ENCODE results near the gene KISS1R.

DNA sequence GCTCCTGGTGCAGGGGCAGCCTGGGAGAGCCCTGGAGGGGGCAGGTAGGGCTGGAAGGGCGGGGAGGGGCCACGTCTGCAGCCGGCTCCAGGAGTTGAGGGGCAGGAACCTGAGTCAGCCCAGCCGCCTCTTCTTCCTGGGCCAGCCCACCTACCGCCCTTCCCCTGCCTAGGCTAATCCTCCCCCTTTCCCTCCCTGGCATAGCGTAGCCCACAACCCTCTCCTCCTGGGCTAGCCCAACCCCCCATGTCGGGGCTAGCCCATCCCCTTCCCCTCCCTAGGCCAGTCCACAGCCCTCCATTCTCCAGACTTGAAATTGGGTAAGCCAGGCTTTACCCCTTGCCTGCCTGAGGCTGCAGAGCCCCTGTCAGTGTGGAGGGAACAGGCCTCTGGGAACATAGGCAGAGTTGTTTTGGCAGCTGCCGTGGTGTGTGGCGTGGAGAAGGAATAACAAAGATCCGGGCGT lies 46.4 kb downstream of the KISS1R start:
- TF ChIP-seq, protein P1, sequence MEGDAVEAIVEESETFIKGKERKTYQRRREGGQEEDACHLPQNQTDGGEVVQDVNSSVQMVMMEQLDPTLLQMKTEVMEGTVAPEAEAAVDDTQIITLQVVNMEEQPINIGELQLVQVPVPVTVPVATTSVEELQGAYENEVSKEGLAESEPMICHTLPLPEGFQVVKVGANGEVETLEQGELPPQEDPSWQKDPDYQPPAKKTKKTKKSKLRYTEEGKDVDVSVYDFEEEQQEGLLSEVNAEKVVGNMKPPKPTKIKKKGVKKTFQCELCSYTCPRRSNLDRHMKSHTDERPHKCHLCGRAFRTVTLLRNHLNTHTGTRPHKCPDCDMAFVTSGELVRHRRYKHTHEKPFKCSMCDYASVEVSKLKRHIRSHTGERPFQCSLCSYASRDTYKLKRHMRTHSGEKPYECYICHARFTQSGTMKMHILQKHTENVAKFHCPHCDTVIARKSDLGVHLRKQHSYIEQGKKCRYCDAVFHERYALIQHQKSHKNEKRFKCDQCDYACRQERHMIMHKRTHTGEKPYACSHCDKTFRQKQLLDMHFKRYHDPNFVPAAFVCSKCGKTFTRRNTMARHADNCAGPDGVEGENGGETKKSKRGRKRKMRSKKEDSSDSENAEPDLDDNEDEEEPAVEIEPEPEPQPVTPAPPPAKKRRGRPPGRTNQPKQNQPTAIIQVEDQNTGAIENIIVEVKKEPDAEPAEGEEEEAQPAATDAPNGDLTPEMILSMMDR (IDR thresholded peaks at IDR 0.05), result no peak
- TF ChIP-seq POLR2AphosphoS5 (IDR thresholded peaks at IDR 0.05), result no peak
